ENCODE data around the gene BLID. TPM values are rescaled to one million over a fixed set of nuclear protein-coding genes. Genes with fewer than 3 reads are reported as not detected.

BLID gene
- total RNA-seq, 4 donors from 2014 or later, result 0.66 TPM; not detected in 3

- H3K36me3 ChIP-seq, result no peaks in the 10 kb centered on the region
- no peak overlapping the region for H3K4me3 ChIP-seq
- no peak overlapping the region for H3K27ac ChIP-seq
- in situ Hi-C loops (cut with MboI; ENCODE audit: low sequenced_read_pairs in 4 of 4), result loop anchor here in 2 of 4 donors (10.0 to 25.0 kb wide), 2 partner anchors 88 to 454 kb away; no protein-coding TSS in a partner anchor
- TF ChIP-seq, protein P1, sequence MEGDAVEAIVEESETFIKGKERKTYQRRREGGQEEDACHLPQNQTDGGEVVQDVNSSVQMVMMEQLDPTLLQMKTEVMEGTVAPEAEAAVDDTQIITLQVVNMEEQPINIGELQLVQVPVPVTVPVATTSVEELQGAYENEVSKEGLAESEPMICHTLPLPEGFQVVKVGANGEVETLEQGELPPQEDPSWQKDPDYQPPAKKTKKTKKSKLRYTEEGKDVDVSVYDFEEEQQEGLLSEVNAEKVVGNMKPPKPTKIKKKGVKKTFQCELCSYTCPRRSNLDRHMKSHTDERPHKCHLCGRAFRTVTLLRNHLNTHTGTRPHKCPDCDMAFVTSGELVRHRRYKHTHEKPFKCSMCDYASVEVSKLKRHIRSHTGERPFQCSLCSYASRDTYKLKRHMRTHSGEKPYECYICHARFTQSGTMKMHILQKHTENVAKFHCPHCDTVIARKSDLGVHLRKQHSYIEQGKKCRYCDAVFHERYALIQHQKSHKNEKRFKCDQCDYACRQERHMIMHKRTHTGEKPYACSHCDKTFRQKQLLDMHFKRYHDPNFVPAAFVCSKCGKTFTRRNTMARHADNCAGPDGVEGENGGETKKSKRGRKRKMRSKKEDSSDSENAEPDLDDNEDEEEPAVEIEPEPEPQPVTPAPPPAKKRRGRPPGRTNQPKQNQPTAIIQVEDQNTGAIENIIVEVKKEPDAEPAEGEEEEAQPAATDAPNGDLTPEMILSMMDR (IDR thresholded peaks at IDR 0.05 in 4 of 5, conservative IDR thresholded peaks at IDR 0.05 in 1 of 5), result no peak
- TF ChIP-seq POLR2A (IDR thresholded peaks at IDR 0.05), result no peak
- intact Hi-C loops (cut with DNase I; ENCODE audit: low total_unique reads), result no loop called here
- no peaks in the 10 kb centered on the region for H3K9me3 ChIP-seq
- H3K27me3 ChIP-seq, result no peaks in the 10 kb centered on the region
- H3K4me1 ChIP-seq, result peaks cover 11 to 13% of the 10 kb centered on the region in 2 donors
- DNase-seq (no peak), ATAC-seq (no peak)
Measured at GRCh38 chr11:122116591-122116990, 576 bp upstream of the BLID start.

GRCh38 chr11:122114976-122115375 is 1.0 kb downstream of the BLID start:
- ATAC-seq (no peak), DNase-seq (no peak)
- Histone ChIP-seq H3K27ac (no peak overlapping the region), H3K4me3 (no peak overlapping the region), H3K9me3 (no peaks in the 10 kb centered on the region), H3K4me1 (peaks cover 11 to 13% of the 10 kb centered on the region in 2 donors), H3K27me3 (no peaks in the 10 kb centered on the region), H3K36me3 (no peaks in the 10 kb centered on the region)
- intact Hi-C loops (cut with DNase I; ENCODE audit: low total_unique reads) (no loop called here), in situ Hi-C loops (cut with MboI; ENCODE audit: low sequenced_read_pairs in 4 of 4) (loop anchor here in 2 of 4 donors (10.0 to 25.0 kb wide), 2 partner anchors 90 to 453 kb away; no protein-coding TSS in a partner anchor)
- TF ChIP-seq, protein P1 (IDR thresholded peaks at IDR 0.05 in 4 of 5, conservative IDR thresholded peaks at IDR 0.05 in 1 of 5), result no peak
- no peak for TF ChIP-seq POLR2A (IDR thresholded peaks at IDR 0.05)

DNA sequence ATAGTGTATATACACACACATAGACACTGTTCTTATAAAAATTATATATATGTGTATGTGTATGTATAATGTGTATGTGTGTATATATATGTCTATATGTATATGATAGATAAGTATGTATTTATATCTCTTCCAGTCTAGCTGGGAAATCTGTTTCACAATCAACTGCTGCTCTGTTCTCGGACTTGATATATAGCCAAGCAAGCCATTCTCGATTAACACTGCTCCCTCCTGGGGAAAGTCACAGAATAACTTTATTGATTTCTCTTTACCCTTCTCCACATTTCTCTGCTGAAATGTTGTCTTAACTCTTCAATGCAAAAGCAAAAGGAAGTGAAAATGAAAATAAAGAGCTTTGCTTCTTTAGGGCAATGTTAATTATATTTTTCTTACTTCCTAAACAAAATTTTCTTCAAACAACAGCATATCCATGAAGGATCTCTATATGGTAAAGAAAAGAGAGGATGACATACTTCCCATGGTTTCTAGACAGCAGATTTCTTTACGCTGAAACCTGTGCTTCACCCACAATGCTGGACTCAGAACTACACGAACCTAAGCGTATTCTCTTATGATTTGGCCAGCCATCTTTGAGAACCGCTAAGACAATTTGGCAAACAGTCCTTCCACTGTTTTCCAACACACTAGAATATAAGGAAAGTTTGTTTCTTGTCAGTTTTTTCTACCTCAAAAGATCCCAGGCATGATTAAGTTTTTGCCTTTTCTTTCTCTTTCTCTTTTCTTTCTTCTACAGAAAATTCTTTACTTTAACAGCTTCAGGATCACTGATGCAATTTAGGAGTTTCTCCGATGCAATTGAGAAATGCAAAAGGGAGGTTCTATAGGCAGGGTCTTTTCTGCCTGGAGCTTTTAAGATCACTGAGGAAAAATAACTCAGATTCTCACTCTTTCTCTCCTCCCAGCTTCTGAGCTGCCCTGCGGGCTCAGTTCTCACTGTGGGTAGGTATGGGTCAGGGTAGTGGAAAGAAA is 1.9 kb downstream of the BLID start:
- Histone ChIP-seq H3K4me1 (peaks cover 13 to 15% of the 10 kb centered on the region in 2 donors), H3K27me3 (no peaks in the 10 kb centered on the region), H3K9me3 (no peaks in the 10 kb centered on the region), H3K27ac (no peak overlapping the region), H3K4me3 (no peak overlapping the region), H3K36me3 (no peaks in the 10 kb centered on the region)
- ATAC-seq (no peak), DNase-seq (no peak)
- in situ Hi-C loops (cut with MboI; ENCODE audit: low sequenced_read_pairs in 4 of 4) (loop anchor here in 2 of 4 donors (10.0 to 25.0 kb wide), 2 partner anchors 91 to 452 kb away; no protein-coding TSS in a partner anchor), intact Hi-C loops (cut with DNase I; ENCODE audit: low total_unique reads) (no loop called here)
- TF ChIP-seq, protein P1 (IDR thresholded peaks at IDR 0.05 in 4 of 5, conservative IDR thresholded peaks at IDR 0.05 in 1 of 5), result no peak
- no peak for TF ChIP-seq POLR2A (IDR thresholded peaks at IDR 0.05)

- H3K27me3 ChIP-seq, result no peaks in the 10 kb centered on the region
- H3K9me3 ChIP-seq, result no peaks in the 10 kb centered on the region
- TF ChIP-seq, protein P1 (IDR thresholded peaks at IDR 0.05 in 4 of 5, conservative IDR thresholded peaks at IDR 0.05 in 1 of 5), result no peak
- TF ChIP-seq POLR2A (IDR thresholded peaks at IDR 0.05), result no peak
- no peaks in the 10 kb centered on the region for H3K36me3 ChIP-seq
- H3K4me3 ChIP-seq, result no peak overlapping the region
- intact Hi-C loops (cut with DNase I; ENCODE audit: low total_unique reads) (no loop called here), in situ Hi-C loops (cut with MboI; ENCODE audit: low sequenced_read_pairs in 4 of 4) (loop anchor here in 2 of 4 donors (10.0 to 25.0 kb wide), 2 partner anchors 92 to 450 kb away; no protein-coding TSS in a partner anchor)
- DNase-seq, result no peak
- no peak overlapping the region for H3K27ac ChIP-seq
- no peak for ATAC-seq
- peaks cover 16 to 29% of the 10 kb centered on the region in 2 donors for H3K4me1 ChIP-seq
Measured at GRCh38 chr11:122112470-122113365, 3.3 kb downstream of the BLID start.

Measured in gastrocnemius medialis (tissue), 4 donors.